Measurements from ENCODE around the gene ATG16L2.

Gene ATG16L2

DNA sequence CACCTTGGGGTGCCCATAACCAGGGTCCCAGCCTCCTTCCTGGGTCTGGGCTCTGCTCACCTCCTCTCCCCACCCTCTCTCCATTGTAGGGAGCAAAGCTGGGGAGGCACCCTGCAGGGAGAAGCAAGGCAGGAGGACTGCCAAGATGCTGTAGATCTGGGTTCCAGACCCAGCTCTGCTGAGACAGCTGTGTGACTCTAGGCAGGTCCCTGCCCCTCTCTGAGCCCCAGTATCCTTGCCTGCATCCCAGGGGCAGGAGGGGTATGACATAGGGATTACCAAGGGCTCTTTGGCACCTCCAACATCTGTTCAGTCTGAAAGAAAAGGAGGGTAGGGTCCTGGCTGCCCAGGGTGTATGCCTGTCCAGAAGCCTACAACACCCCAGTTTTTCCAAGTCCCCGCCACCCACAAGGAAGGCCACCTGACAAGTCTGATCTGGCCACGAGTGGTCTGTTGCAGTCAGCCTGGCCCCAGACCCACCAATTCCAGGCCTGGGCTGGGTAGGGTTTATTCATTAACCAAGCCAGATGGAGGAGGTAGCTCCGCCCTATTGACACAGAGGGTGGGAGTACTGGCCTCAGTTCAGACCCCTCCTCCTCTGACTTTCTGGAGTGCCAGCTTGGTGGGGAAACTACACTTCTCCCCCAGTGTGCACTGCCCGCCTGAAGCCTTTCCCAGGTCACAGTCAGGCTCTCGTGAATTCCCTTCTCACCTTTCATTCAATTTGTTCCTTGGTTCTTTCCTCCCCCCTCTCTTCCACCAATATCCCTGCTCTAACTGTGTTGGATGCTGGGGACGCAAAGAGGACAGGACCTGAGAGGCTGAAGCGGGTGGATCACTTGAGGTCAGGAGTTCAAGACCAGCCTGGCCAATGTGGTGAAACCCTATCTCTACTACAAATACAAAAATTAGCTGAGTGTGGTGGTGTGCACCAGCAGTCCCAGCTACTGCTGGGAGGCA lies 35.4 kb upstream of the ATG16L2 start:
- no peak overlapping the region for H3K4me3 ChIP-seq (ENCODE audit: low read depth, low read length)
- no peaks in the 10 kb centered on the region for H3K36me3 ChIP-seq
- no peak for DNase-seq
- H3K4me1 ChIP-seq = peaks cover 26% of the 10 kb centered on the region
- no peaks in the 10 kb centered on the region for H3K27me3 ChIP-seq
- TF ChIP-seq, protein P1, sequence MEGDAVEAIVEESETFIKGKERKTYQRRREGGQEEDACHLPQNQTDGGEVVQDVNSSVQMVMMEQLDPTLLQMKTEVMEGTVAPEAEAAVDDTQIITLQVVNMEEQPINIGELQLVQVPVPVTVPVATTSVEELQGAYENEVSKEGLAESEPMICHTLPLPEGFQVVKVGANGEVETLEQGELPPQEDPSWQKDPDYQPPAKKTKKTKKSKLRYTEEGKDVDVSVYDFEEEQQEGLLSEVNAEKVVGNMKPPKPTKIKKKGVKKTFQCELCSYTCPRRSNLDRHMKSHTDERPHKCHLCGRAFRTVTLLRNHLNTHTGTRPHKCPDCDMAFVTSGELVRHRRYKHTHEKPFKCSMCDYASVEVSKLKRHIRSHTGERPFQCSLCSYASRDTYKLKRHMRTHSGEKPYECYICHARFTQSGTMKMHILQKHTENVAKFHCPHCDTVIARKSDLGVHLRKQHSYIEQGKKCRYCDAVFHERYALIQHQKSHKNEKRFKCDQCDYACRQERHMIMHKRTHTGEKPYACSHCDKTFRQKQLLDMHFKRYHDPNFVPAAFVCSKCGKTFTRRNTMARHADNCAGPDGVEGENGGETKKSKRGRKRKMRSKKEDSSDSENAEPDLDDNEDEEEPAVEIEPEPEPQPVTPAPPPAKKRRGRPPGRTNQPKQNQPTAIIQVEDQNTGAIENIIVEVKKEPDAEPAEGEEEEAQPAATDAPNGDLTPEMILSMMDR (IDR thresholded peaks at IDR 0.05; ENCODE audit: low read depth, low read length) = no peak
- no peaks in the 10 kb centered on the region for H3K9me3 ChIP-seq

DNA sequence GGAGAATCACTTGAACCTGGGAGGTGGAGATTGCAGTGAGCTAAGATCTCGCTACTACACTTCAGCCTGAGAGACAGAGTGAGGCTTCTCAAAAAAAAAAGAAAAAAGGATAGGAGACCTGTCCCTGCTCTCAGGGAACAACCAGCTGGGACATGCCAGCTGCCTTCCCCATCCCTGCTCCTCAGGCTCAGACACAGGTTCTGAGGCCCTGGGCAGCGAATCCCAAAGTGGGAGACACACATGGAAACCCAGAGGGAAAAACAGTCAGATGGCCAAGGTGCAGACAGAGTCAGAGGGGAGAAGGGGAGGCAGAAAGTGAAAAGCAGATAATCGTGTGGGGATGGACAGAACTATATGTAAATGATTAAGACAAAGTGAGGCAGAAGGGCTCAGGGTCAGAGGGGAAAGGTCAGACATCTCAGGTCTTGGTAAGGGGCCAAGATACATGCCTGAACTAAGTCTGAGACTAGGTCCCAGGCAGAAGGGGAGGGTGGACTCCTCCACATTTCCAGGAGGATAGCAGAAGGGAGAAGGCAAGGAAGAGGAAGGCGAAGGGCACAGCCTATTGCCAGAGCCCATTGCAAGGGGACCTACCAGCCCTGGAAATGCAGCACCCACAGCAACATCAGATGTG lies 34.6 kb upstream of the ATG16L2 start:
- TF ChIP-seq, protein P1 (IDR thresholded peaks at IDR 0.05; ENCODE audit: low read depth, low read length) = no peak

DNA sequence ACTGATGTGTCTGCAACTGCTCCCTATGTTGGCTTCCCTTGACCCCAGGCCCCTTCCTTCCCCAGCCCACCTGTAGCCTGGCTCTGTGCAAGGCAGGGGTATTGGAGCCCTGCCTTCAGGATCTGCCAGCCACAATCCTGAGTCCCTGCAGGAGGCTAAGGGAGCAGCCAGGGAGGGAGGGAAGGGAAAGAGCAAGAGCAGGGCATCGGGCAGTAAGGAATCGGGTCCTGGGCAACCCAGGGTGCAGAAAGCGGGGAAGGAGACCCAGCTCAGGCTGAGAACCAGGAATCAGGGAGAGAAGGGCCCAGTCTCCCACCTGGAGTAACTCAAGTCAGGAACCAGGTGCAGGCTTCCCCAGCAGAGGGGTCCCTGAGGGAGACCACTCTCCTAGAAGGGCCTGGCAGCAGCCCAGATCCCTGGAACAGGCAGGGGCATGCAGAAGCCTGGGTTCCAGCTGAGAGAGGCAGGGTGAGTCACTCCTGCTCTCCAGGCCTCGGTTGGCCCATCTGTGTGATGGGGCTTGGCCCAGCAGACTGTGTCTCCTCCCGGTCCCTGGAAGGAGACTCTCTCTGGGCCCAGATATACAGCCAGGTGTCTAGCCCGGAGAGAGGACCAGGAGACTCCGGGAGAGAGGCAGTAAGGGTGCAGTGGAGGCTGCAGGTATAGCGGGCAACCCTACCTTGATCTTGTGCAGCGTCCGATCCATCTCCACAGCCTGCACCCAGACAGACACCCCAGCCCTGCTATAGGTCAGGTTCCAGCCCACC lies 33.7 kb upstream of the ATG16L2 start:
- TF ChIP-seq, protein P1 (IDR thresholded peaks at IDR 0.05; ENCODE audit: low read depth, low read length) = no peak
- H3K9me3 ChIP-seq = no peaks in the 10 kb centered on the region
- no peaks in the 10 kb centered on the region for H3K36me3 ChIP-seq
- no peak for DNase-seq
- no peaks in the 10 kb centered on the region for H3K27me3 ChIP-seq
- H3K4me1 ChIP-seq = peaks cover 17% of the 10 kb centered on the region
- H3K4me3 ChIP-seq (ENCODE audit: low read depth, low read length) = no peak overlapping the region

More for the DNA sequence above, 34.6 kb upstream of the ATG16L2 start:
- no peaks in the 10 kb centered on the region for H3K27me3 ChIP-seq
- no peaks in the 10 kb centered on the region for H3K9me3 ChIP-seq
- H3K4me3 ChIP-seq (ENCODE audit: low read depth, low read length) = no peak overlapping the region
- no peaks in the 10 kb centered on the region for H3K36me3 ChIP-seq
- H3K4me1 ChIP-seq = peaks cover 18% of the 10 kb centered on the region
- no peak for DNase-seq

DNA sequence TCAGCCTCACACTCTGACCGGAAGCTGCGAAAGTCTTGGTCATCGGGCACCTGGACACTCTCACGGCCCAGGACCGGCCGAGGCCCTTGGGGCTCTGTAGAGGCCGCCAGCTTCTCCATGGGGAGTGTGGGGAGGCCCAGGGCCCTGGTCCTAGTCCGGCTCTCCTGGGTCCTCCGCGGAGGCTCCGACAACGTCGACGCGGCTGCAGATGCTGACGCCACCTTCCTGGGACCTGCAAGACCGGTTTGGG lies 33.2 kb upstream of the ATG16L2 start:
- TF ChIP-seq, protein P1 (IDR thresholded peaks at IDR 0.05; ENCODE audit: low read depth, low read length) = no peak

DNA sequence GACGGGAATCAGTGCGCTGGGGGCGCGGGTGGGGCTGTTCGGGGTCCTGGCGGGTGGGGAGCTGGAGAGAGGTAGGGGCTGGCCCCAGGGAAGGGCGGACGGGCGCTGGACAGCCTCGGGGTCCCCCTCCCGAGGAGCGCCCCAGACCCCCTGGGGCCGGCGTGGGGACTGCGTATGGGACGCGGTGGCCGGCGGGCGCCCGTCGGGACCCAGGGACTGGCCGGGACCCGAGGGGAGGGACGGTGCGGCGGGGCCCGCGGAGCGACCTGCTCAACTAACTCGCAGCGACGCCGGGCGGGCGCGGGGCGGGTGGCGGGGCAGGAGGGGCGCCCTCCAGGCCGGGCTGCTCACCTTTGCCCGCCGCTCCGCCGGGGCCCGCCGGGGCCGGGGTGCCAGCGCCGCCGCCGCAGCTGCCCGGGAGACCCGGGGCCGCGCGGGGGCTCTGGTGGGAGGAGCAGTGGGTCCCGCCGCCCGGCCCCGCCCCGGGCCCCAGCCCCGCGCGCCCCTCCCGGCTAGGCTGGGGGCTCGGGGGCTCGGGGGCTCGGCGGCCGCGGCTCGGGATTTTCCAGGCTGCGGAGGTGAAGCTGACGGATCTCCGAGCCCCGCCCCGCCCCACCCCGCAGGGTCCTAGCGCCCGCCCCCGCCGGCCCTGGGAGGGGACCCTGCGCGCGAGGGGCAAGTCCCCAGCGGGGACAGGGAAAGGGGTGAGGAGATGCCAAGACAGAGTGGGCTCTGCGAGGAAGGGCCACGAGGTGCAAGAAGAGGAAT lies 32.7 kb upstream of the ATG16L2 start:
- peak overlapping the region; percentile 43 for H3K4me3 ChIP-seq (ENCODE audit: low read depth, low read length)
- TF ChIP-seq, protein P1 (IDR thresholded peaks at IDR 0.05; ENCODE audit: low read depth, low read length) = no peak
- peaks cover 17% of the 10 kb centered on the region for H3K4me1 ChIP-seq
- peak; percentile 59 for DNase-seq
- no peaks in the 10 kb centered on the region for H3K36me3 ChIP-seq
- no peaks in the 10 kb centered on the region for H3K9me3 ChIP-seq
- no peaks in the 10 kb centered on the region for H3K27me3 ChIP-seq

More for the DNA sequence above, 33.2 kb upstream of the ATG16L2 start:
- H3K4me1 ChIP-seq = peaks cover 17% of the 10 kb centered on the region
- DNase-seq = no peak
- H3K4me3 ChIP-seq (ENCODE audit: low read depth, low read length) = peak overlapping the region; percentile 43
- no peaks in the 10 kb centered on the region for H3K9me3 ChIP-seq
- H3K27me3 ChIP-seq = no peaks in the 10 kb centered on the region
- no peaks in the 10 kb centered on the region for H3K36me3 ChIP-seq
